GM21381 (cell line): ENCODE measurements around the gene C1S.
"Not testable (repeated sequence)": the region's sequence is repeated elsewhere in the genome, so short reads cannot be mapped to it uniquely, and the experiment has no call there.

Experiments
- ATAC-seq: cut with Tn5 transposase; IDR thresholded peaks from one replicate; pipeline ENCODE4 v1.9.1; 2021; ENCODE audit warnings: mild to moderate bottlenecking, moderate library complexity; ENCODE audit not compliant: unreplicated experiment

Gene C1S

DNA sequence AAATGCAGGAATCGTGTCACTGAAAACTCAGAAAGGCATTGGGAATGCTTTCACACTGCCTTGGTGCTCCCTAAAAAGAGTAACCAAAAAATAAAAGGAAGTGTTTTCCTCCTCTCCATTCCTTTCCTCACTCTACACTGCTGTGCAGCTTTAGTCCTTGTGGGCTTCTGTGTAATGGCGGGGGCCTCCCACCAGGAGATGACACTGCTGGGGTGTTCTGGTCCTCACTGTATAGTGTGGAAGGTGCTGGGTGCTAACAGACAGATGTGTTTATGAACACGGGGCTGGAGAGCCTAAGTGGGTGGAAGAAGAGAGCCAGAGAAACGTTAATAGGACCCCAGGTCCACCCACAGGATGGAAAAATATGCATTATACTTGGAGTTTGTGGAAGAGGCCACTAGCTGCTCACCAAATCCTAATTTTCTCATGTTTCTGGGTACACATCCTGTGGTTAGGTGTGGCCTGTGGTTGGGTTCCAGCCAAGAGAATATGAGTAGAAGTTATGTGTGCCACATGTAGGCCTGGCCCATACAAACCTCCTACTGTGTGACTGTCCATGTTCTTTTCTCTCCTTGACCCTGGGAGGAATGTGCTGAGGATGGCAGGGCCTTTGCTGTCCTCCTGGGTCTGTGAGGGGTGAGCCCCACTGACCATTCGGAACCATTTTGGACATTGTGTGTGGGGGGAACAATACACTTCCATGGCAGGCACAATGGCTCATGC lies 14.0 kb upstream of the C1S start:
- no peak for ATAC-seq

DNA sequence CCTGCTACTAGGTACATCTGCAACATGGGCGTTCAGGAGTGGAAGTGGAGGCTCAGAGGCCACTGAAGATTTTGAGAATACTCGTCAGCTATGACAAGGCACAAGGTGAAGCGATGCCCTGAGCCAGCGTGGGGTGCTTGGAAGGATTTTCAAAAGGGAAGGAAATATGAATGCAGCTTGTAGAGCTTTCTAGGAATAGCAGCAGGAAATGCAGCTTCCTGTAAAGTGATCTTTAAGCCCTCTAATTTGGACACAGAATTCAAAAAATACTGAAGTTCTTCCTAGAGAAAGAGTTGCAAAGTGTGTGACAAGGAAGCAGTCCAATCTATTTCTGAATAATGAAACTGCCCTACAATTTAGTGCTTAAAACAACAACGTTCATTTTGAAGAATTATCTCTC lies 13.2 kb upstream of the C1S start:
- ATAC-seq: no peak

DNA sequence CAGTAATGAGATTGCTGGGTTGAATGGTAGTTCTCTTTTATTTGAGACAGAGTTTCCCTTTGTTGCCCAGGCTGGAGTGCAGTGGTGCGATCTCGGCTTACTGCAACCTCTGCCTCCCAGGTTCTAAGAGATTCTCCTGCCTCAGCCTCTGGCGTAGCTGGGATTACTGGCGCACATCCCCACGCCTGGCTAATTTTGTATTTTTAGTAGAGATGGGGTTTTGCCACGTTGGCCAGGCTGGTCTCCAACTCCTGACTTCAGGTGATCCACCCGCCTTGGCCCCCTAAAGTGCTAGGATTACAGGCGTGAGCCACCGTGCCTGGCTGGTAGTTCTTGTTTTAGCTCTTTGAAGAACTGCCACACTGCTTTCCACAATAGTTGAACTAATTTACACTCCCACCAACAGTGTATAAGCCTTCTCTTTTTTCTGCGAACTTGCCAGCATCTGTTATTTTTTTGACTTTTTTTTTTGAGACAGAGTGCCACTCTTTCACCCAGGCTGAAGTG lies 11.0 kb upstream of the C1S start:
- not testable (repeated sequence) for ATAC-seq

DNA sequence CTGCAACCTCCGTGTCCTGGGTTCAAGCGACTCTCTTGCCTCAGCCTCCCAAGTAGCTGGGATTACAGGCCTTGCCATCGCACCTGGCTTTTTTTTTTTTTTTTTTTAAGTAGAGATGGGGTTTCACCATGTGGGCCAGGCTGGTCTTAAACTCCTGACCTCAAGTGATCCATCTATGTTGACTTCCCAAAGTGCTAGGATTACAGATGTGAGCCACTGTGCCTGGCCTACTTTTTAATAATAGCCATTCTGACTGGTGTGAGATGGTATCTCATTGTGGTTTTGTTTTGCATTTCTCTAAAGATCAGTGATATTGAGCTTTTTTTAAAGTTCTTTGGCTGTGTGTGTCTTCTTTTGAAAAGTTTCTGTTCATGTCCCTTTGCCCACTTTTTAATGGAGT lies 10.5 kb upstream of the C1S start:
- ATAC-seq: not testable (repeated sequence)

DNA sequence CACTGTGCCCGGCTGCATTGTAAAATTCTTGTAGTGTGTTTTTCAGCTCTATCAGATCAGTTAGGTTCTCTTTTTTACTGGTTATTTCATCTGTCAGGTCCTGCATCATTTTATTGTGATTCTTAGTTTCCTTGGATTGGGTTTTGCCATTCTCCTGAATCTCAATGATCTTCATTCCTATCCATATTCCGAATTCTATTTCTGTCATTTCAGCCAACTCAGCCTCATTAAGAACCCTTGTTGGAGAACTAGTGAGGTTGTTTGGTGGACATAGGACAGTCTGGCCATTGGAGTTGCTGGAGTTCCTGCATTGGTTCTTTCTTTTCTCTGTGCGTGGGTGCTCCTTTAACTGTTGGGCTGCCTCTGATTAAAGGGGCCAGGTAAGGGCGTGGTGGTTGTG lies 5.6 kb upstream of the C1S start:
- ATAC-seq: no peak

DNA sequence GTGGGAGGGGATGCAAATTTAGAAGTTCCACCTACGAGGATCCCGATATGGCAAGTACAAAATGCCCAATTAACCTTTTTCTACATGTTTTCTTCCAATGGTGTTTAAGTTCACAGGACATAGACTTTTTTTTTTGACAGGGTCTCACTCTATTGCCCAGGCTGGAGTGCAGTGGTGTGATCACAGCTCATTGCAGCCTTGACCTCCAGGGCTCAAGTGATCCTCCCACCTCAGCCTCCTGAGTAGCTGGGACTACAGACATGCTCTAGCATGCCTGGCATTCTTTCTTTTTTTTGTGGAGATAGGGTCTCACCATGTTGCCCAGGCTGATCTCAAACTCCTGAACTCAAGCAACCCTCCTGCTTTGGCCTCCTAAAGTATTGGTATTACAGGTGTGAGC lies 4.8 kb upstream of the C1S start:
- not testable (repeated sequence) for ATAC-seq

DNA sequence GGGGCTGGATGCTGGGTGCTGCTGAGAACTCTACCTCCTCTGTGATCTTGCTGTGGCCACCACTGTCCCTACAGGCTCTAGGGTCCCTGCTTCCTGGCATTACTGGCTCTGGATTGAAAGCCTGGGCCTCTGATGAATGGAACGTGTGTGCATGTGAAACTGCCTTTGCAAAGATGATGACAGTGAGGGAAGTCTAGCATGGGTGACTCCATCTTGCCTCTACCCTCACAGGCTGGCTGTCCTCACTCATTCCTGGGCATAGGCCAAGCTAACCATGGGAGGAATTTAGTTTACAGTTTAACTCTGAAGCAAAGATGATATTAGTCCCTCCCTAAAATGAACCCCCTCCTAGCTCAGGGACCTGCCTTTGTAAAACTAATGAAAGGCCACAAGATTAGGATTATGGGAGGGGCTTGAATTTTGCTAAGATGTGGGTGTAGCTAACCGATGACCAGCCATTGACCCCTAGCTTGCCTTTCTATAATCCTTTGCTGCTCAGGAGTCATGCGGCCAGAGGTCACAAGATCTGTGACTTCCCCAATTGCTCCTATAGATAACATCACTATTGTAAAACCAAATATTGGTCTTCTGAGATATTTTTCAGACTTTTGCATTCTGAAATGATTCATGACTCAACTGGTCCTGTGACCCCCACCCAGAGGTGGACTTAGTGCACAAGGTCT lies 2.2 kb upstream of the C1S start:
- no peak for ATAC-seq

DNA sequence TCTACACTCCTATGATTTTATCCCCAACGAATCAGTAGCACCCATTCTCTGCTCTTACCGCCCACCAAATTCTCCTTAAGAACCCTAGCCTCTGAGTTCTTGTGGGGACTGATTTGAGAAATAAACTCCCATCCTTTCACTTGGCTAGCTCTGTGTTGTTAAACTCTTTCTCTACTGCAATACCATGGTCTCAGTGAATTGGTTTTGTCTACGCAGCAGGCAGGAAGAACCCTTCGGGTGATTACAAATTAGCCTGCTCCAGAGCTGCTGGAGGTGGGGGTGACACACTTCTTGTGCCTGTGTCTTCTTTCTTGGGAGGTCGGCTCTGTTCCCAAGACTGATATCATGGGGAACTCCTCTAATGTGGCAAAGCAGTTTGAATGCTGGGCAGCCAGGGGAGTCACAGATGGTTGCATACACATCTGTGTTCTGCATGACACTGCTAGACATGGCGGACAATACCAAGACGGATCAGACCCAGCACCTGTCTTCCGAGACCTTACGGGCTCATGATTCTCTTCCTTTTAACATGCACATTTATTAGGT lies 1.6 kb upstream of the C1S start:
- no peak for ATAC-seq

DNA sequence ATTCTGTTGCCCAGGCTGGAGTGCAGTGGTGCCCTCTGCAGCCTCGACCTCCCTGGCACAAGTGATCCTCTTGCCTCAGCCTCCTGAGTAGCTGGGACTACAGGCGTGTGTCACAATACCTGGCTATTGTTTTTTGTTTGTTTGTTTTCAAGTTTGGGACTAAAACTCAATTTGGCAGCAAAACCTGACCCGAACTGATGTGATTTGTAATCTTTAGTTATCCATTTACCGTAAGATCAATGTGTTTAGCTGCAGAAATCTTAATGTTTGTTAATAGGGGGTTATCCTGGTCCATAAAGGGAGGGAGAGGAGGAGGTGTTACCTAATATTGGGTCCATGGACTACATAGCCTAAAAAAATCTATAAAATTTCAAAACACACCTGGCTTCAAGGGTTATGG lies 738 bp upstream of the C1S start:
- no peak for ATAC-seq

DNA sequence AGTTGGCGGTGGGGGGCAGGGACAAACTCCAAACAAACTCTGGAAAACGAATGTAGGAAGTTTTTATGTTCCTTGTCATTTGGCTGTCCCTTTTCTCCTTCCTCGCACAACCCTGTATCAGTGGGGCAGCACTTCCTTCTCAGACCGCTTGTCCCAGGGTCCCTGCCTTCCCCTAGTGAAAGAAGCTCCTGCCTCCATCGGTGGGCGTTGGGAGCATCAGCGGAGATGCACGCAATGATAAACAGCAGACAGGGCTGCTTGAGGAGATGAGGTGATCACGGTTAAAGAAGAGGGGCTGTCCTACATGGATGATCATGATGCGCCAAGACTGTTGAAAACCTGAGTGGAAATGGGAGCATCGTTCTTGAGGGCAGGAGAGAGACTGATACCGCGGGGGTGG lies 620 bp downstream of the C1S start:
- ATAC-seq: no peak

DNA sequence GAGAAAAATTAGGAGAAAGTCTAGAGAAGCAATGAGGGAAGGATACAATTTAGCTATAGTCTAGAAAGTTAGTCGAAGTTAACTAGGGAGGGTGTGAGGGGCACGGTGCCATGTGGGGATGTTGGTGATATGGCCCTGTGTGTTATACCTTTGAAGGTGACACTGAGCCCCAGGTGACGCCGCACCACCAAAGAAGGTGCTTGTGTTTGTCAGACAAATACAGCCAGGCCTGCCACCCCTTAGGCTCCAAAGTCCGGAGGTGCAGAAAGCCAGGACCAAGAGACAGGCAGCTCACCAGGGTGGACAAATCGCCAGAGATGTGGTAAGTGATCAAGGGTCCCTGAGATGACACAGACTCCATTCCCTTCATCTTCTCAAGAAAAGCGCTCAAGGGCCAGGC lies 1.1 kb downstream of the C1S start:
- no peak for ATAC-seq

DNA sequence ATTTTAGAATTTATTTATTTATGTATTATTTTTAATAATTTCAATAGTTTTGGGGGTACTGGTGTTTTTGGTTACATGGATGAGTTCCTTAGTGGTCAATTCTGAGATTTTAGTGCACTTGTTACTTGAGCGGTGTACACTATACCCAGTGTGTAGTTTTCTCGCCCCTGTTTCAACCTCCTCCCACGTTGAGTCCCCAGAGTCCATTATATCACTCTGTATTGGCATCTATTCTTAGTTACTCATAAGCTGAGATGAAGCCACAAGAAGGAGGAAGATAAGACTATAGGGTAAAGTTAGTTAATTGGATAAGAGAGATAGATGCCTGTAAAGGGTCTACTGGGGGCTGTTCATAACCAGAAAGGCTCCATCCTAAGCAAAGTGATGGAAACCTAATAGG lies 4.0 kb downstream of the C1S start:
- no peak for ATAC-seq

DNA sequence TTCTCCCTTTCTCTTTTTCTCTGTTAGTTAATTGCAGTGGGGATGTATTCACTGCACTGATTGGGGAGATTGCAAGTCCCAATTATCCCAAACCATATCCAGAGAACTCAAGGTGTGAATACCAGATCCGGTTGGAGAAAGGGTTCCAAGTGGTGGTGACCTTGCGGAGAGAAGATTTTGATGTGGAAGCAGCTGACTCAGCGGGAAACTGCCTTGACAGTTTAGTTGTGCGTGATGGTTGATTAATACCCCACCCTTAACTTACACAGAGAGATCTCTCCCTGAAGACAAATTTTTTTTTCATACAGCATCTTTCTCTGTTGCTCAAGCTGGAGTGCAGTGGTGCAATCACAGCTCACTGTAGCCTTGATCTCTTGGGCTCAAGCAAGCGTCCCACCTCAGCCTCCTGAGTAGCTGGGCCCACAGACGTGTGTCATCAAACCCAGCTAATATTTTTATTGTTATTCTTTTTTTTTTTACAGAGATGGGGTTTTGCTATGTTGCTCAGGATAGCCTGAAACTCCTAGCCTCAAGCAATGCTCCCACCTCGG lies 4.6 kb downstream of the C1S start:
- ATAC-seq: no peak

DNA sequence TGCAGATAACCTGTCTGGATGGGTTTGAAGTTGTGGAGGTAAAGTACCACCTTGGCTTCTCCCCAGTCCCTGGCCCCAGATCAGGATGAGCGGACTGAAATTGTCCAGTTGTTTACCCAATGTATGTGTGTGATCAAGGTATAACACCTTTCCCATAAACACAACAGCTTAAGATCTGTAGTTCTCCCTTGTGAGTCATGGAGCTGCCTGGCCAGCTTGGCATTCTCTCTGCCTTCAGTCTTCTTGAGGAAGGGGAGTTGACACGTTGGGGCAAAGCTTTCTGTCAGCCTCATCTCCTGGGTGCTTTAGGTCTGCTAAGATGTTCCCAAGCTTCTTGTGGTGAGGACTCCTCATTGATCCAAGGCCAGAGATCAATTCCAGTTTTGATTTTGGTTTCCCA lies 6.1 kb downstream of the C1S start:
- ATAC-seq: no peak

DNA sequence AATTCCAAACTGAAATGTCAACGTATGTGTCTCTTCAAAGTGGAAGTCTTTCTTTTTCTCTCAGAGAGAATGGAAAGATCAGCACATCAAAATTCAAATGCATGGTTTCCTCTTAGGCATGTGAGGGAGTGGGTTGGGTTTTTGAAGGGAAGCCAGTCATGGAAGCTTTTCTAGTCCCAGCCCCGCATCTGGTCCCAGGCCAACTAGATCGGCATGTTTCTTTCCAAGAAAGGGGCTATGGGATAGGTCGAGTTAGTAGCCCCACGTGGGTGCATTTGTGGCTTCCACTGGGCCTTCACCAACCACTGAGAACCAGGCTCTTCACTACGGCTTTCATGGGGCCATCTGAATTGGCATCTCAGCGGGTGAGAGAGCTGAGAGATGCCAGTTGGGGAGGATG lies 6.6 kb downstream of the C1S start:
- ATAC-seq: no peak

DNA sequence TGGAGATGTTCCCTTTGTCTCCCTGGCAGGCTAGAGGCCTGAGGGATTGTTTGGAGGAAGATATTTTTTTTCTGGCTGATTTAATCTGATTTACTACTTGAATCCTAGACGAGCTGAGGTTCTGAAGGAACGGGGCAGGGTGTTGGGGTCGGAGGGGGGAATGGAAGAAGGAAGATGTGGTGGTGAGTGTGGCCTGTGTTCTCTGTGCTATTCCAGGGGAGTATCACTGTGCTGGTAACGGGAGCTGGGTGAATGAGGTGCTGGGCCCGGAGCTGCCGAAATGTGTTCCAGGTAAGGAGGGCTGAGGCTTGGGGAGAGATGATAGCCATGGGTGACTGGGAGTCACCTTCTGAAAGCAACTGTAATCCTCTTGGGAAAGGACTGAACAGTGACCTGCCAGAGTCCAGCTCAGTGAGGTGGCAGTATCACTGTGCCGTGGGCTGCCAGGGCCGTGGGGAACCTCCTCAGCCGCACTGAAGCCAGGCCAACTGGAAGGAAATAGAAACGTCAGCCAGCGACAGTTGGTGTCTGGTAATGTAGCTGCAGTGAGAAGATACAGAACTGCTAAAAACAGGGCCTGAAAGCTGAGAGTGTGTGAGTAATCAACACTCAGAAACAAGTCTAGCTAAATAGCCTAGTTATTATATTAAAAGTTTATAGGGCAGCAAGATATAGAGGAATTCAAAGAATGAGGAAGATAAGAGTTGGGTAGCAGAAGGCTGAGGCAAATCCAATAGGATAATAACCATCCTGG lies 7.9 kb downstream of the C1S start:
- ATAC-seq: no peak

DNA sequence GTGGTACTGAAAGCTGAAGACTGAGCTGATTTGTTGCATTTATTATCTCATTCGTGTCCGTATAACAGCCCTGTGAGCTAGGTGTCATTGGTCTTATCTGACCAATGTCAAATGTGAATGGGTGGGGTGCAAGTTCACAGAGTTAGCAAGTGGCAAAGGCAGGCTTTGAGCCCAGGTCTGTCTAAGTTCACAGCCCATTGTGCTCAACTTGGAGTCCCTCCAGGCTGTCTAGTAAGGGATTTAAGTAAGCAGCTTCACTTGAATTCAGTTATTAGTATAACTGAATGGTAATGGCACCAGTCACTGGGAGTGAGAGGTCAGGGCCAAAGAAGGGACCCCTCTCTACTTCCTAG lies 8.5 kb downstream of the C1S start:
- no peak for ATAC-seq

DNA sequence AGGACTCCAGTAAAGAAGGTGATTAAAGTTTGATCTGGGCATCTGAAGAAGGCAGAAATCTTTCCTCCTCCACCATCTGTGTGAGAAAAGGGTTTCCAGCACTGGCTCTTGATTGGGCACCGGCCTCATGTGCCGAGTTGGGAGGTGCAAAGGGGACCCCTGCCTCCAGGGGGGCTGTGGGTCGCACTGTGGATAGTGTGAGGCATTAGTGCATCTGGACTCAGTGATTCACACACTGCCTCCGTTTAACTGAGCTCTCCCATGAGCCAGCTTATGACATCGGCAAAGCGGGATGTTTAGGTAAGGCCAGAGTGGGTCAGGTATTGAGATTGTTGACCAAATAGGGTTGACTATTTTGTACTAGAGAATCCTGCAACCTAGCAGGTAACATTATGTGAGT lies 8.9 kb downstream of the C1S start:
- no peak for ATAC-seq

DNA sequence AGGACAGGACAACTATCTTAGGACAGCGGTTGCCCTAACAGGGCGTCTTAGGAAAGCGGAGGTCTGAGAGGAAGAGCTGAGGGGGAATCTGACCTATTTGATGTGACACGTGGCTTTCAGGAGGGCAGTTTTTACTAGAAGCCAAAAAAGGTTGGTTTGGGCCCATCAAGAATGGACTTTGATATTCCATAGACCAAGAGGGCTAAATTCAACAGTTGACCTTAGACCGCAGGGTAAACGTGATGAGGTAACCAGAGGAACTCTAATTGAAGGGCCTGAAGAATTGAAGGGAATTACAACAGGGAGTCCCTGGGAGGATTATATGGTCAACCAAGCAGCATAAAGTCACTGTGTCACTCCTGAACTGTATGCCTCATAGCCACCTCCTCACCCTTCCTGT lies 11.5 kb downstream of the C1S start:
- no peak for ATAC-seq

DNA sequence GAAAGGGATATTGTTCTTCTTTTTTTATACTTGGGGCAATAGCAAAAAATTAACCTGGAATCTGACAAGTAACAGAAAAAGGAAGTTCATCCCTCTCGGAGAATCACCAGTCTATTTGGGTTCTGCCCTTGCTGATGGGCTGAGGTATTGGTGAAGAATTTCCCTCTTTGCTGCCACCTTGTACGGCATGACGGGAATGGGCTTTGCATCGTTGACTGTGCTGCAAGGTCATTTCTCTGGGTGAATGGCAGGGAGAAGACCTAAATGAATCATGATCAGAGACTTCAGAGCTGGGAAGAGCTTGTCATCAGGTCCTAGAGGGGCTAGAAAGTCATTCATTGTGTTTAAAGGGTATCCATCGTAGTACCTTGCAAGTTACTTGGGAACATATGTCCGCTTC lies 12.0 kb downstream of the C1S start:
- ATAC-seq: no peak

DNA sequence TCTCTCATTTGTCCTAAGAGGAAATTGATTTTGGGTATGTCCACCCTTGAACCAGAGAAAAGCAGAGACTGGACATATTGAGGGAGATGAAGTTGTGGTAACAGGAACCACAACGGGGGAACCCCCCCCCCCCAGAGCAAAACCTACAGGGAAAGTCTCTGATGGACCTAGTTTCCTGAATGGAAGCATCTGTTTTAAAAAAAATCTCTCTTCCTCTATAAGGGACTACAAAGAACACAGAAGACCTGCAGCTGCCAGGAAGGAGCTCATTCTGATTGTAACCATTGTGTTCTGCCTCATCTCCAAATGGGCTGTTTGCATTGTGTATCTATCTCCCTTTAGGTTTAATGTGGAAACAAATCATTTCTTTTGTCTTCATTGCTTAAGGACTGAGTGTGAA lies 13.4 kb downstream of the C1S start:
- no peak for ATAC-seq
